Type B pancreatic cell (in vitro differentiated cells): ENCODE data around the gene SLC4A2. TPM values are rescaled to one million over a fixed set of nuclear protein-coding genes. Genes with fewer than 3 reads are reported as not detected.

ENCODE experiments used
- DNase-seq: peaks from one replicate; pipeline ENCODE4 v3.0.0; 2021; ENCODE audit warnings: mixed read lengths; ENCODE audit not compliant: unreplicated experiment; ENCODE audit errors: extremely low spot score
- H3K27ac Mint-ChIP-seq: 2 replicates; pipeline ENCODE4 v1.8.0; 2021; ENCODE audit warnings: mild to moderate bottlenecking, mixed read lengths
- H3K27me3 Mint-ChIP-seq: 2 replicates; pipeline ENCODE4 v1.8.0; 2021; ENCODE audit warnings: mixed read lengths
- H3K36me3 Mint-ChIP-seq: 2 replicates; pipeline ENCODE4 v1.8.0; 2021; ENCODE audit warnings: mixed read lengths
- H3K4me1 Mint-ChIP-seq: one replicate; pipeline ENCODE4 v1.8.0; 2021; ENCODE audit warnings: mixed read lengths; ENCODE audit not compliant: unreplicated experiment
- H3K4me3 Mint-ChIP-seq: 2 replicates; pipeline ENCODE4 v1.8.0; 2021; ENCODE audit warnings: mild to moderate bottlenecking, mixed read lengths
- H3K9me3 Mint-ChIP-seq: 2 replicates; pipeline ENCODE4 v1.8.0; 2021; ENCODE audit warnings: mixed read lengths
- total RNA-seq: library from RNA; stranded (reverse); gene quantifications from 2 replicates; pipeline ENCODE4 v1.2.1, GENCODE V29; 2021; ENCODE audit warnings: low replicate concordance
- TF ChIP-seq, protein P1 (sequence below): fragments of 200-600 bp; sonication (generic); conservative IDR thresholded peaks from 2 replicates; pipeline ENCODE4 v1.5.0; 2021; ENCODE audit warnings: antibody characterized with exemption, mild to moderate bottlenecking

SLC4A2 gene
- total RNA-seq, 1 donor from 2014 or later, result 150 TPM

DNA sequence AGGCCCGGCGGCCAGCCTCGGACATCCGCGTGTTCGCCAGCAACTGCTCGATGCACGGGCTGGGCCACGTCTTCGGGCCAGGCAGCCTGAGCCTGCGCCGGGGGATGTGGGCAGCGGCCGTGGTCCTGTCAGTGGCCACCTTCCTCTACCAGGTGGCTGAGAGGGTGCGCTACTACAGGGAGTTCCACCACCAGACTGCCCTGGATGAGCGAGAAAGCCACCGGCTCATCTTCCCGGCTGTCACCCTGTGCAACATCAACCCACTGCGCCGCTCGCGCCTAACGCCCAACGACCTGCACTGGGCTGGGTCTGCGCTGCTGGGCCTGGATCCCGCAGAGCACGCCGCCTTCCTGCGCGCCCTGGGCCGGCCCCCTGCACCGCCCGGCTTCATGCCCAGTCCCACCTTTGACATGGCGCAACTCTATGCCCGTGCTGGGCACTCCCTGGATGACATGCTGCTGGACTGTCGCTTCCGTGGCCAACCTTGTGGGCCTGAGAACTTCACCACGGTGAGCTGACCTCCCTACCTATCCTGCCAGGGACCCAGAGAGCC is 10.4 kb upstream of the SLC4A2 start:
- TF ChIP-seq, protein P1, sequence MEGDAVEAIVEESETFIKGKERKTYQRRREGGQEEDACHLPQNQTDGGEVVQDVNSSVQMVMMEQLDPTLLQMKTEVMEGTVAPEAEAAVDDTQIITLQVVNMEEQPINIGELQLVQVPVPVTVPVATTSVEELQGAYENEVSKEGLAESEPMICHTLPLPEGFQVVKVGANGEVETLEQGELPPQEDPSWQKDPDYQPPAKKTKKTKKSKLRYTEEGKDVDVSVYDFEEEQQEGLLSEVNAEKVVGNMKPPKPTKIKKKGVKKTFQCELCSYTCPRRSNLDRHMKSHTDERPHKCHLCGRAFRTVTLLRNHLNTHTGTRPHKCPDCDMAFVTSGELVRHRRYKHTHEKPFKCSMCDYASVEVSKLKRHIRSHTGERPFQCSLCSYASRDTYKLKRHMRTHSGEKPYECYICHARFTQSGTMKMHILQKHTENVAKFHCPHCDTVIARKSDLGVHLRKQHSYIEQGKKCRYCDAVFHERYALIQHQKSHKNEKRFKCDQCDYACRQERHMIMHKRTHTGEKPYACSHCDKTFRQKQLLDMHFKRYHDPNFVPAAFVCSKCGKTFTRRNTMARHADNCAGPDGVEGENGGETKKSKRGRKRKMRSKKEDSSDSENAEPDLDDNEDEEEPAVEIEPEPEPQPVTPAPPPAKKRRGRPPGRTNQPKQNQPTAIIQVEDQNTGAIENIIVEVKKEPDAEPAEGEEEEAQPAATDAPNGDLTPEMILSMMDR, result no peak
- no peak for DNase-seq
- Mint-ChIP-seq H3K27ac (no peak overlapping the region), H3K36me3 (peaks cover 4% of the 10 kb centered on the region), H3K4me1 (peaks cover 5% of the 10 kb centered on the region), H3K4me3 (no peak overlapping the region), H3K27me3 (peaks cover 20% of the 10 kb centered on the region), H3K9me3 (no peaks in the 10 kb centered on the region)

DNA sequence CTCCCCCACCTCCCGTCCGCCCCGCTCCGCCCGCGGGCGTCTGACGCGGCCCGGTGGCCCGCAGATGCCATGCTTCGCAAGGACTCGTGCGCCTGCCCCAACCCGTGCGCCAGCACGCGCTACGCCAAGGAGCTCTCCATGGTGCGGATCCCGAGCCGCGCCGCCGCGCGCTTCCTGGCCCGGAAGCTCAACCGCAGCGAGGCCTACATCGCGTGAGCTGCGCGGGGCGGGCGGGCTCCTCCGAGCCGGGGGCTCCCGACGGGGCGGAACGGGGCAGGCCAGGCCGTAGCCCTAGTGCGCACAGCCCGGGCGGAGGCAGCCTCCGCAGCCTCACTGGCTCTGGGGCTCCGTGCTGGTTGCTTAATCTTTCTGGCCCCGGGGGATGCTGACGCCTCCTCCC is 8.3 kb upstream of the SLC4A2 start:
- TF ChIP-seq, protein P1, result no peak
- H3K9me3 Mint-ChIP-seq, result no peaks in the 10 kb centered on the region
- no peak overlapping the region for H3K27ac Mint-ChIP-seq
- no peak overlapping the region for H3K4me3 Mint-ChIP-seq
- peaks cover 20% of the 10 kb centered on the region for H3K27me3 Mint-ChIP-seq
- peaks cover 4% of the 10 kb centered on the region for H3K36me3 Mint-ChIP-seq
- no peak for DNase-seq
- peaks cover 6% of the 10 kb centered on the region for H3K4me1 Mint-ChIP-seq

DNA sequence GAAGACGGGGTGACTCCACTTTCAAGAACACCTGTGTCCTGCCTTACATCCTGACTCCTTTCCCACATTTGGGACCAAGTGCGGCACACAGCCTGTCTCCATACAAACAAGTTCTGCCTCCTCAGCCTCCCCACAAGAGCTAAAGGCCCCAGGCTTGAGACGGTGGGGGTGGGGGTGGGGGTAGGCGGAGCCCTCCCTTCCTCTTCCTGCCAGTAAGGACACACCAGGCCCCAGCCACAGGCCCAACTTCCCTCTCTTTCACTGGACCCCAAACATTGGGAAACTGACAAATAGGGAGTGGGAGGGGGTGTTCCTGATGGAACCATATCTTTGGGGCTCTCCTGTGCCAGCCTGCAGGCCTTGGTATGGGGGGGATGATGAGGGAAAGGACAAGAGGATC is 6.3 kb upstream of the SLC4A2 start:
- Mint-ChIP-seq H3K27me3 (peaks cover 17% of the 10 kb centered on the region), H3K9me3 (no peaks in the 10 kb centered on the region), H3K4me1 (peaks cover 16% of the 10 kb centered on the region), H3K27ac (no peak overlapping the region), H3K36me3 (peaks cover 4% of the 10 kb centered on the region), H3K4me3 (no peak overlapping the region)
- TF ChIP-seq, protein P1, result no peak
- no peak for DNase-seq

DNA sequence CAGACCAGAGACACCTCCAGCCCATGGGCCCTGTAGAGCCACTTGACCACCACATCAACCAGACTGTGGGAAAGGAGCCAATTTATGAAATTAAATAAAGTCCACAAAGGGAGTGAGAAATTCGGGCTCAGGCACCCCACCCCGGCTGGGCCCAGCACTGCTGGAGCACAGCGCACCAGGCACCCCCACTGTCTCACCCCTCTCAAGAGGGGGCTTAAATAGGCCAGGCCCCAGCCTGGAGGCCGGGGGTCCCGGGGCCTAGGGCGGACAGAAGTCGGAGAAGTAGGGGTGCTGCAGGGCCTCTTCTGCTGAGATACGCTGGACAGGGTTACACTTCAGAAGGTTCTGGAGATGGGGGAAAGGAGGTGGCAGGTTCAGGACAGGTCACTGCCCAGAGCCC is 5.6 kb upstream of the SLC4A2 start:
- Mint-ChIP-seq H3K27me3 (peaks cover 17% of the 10 kb centered on the region), H3K4me3 (no peak overlapping the region), H3K9me3 (no peaks in the 10 kb centered on the region), H3K27ac (no peak overlapping the region), H3K36me3 (peaks cover 4% of the 10 kb centered on the region), H3K4me1 (peaks cover 21% of the 10 kb centered on the region)
- DNase-seq, result no peak
- TF ChIP-seq, protein P1, result no peak

DNA sequence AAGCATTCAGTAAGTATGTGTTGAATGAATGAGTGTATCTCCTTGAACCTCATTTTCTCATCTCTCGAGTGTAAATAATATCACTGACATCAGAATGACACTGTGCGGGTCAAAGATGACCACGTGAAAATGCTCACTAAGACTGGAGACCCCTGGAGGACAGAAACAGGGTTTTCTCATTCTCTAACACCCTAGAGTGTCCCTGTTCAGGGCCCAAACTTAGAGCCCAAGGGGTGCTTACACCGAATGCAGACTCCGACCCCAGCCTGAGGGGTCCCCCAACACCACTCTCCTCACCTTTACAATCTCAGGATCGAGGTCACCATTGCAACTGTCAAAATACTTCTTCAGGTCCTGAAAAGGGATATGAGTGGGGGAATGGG is 3.1 kb upstream of the SLC4A2 start:
- TF ChIP-seq, protein P1, result peak; percentile 17
- H3K9me3 Mint-ChIP-seq, result no peaks in the 10 kb centered on the region
- H3K27me3 Mint-ChIP-seq, result peaks cover 5% of the 10 kb centered on the region
- H3K36me3 Mint-ChIP-seq, result peaks cover 4% of the 10 kb centered on the region
- H3K4me1 Mint-ChIP-seq, result peaks cover 26% of the 10 kb centered on the region
- H3K4me3 Mint-ChIP-seq, result peak overlapping the region; percentile 98
- no peak for DNase-seq
- peak overlapping the region; percentile 96 for H3K27ac Mint-ChIP-seq
